Activated naive CD4-positive, alpha-beta T cell treated with anti-CD3 and anti-CD28 coated beads, Interleukin-2, amount 50 U/mL, for 24 hours (primary cell): Measurements from ENCODE around the gene TFF1.
A peak's percentile ranks its signal among the peaks of the same experiment; 100 is the strongest.

ENCODE experiments used
- H3K27ac Mint-ChIP-seq: one replicate; pipeline ENCODE4 v1.8.0; 2021; ENCODE audit warnings: mild to moderate bottlenecking, mixed read lengths
- H3K27me3 Mint-ChIP-seq: one replicate; pipeline ENCODE4 v1.8.0; 2021; ENCODE audit warnings: mixed read lengths
- H3K36me3 Mint-ChIP-seq: one replicate; pipeline ENCODE4 v1.8.0; 2021; ENCODE audit warnings: mixed read lengths
- H3K4me1 Mint-ChIP-seq: one replicate; pipeline ENCODE4 v1.8.0; 2021; ENCODE audit warnings: mixed read lengths
- H3K4me3 Mint-ChIP-seq: one replicate; pipeline ENCODE4 v1.8.0; 2021; ENCODE audit warnings: mild to moderate bottlenecking, mixed read lengths
- H3K9me3 Mint-ChIP-seq: one replicate; pipeline ENCODE4 v1.8.0; 2021; ENCODE audit warnings: mixed read lengths

The TFF1 gene

DNA sequence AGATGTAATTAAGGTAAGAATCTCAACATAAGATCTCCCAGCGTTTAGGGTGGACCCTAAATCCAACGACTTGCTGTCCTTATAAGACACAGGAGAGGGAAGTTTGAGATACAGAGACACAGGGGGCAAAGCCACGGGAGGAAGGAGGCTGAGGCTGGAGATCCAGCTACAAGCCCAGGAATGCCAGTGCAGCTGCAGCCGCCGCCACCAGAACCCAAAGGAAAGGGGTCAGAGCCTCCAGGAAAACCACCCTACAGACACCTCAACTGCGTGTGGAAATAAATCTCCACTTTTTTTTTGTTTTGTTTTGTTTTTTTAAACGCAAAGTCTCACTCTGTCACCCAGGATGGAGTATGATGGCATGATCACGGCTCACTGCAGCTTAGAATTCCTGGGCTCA is 12.1 kb upstream of the TFF1 start:
- peaks cover 8% of the 10 kb centered on the region for H3K4me1 Mint-ChIP-seq
- no peak overlapping the region for H3K4me3 Mint-ChIP-seq
- no peaks in the 10 kb centered on the region for H3K27me3 Mint-ChIP-seq
- H3K27ac Mint-ChIP-seq = peak overlapping the region; percentile 23
- H3K36me3 Mint-ChIP-seq = peaks cover 4% of the 10 kb centered on the region
- H3K9me3 Mint-ChIP-seq = no peaks in the 10 kb centered on the region

DNA sequence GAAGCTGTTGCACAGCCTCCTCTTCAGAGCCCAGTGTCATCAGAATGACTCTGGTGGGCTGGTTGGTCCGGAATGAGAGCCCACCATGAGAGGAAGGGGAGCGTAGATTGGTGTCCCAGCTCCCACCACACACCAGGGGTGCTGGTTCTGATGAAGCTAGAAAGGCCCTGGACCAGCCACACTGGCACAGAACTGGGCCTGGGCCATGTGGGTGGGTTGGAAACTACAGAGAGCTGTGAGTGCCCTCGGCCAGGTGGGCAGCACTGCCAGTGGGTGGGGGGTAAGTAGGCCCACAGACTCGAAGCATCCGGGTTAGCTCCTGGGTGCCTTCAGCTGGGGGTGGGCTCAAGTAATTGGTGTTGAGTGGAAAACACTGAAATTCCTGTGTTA is 11.6 kb upstream of the TFF1 start:
- H3K9me3 Mint-ChIP-seq = no peaks in the 10 kb centered on the region
- H3K36me3 Mint-ChIP-seq = peaks cover 4% of the 10 kb centered on the region
- peaks cover 11% of the 10 kb centered on the region for H3K4me1 Mint-ChIP-seq
- no peaks in the 10 kb centered on the region for H3K27me3 Mint-ChIP-seq
- H3K4me3 Mint-ChIP-seq = no peak overlapping the region
- H3K27ac Mint-ChIP-seq = no peak overlapping the region

DNA sequence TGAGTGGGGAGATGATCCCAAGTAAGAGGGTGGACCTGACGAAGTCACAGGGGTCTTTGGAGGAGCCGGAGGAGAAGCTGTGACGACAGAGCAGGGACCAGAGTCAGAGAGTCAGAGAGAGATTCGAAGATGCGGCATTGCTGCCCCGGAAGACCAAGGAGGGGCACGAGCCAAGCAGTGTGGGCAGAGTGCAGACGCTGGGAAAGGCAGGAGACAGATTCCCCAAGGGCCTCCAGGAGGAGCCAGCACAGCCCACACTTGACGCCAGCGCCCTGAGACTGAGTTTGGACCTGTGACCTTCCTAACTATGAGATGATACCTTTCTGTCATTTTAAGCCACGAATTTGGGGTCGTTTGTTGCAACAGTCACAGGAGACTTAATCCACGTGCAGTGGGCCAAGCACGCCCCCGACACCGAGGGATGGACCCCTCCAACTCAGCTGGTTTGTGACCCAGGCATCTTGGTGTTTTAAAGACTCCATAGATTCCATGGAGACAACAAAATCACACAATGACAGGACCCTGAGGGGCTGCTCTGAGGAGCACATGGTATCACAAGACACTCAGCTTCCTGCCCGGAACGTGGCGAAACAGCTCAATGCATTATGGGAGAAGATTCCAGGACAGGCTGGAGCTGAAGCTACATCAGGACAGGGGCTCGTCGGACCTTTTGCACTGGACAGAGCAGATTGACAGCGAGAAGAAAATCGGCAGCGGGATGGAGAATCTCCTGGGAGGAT is 11.0 kb upstream of the TFF1 start:
- no peak overlapping the region for H3K27ac Mint-ChIP-seq
- H3K9me3 Mint-ChIP-seq = no peaks in the 10 kb centered on the region
- no peak overlapping the region for H3K4me3 Mint-ChIP-seq
- peaks cover 8% of the 10 kb centered on the region for H3K4me1 Mint-ChIP-seq
- peaks cover 4% of the 10 kb centered on the region for H3K36me3 Mint-ChIP-seq
- H3K27me3 Mint-ChIP-seq = no peaks in the 10 kb centered on the region

GRCh38 chr21:42376338-42376982 is 10.1 kb upstream of the TFF1 start:
- H3K36me3 Mint-ChIP-seq = peaks cover under 1% of the 10 kb centered on the region
- no peak overlapping the region for H3K27ac Mint-ChIP-seq
- H3K4me3 Mint-ChIP-seq = no peak overlapping the region

GRCh38 chr21:42375966-42376337 is 9.6 kb upstream of the TFF1 start:
- H3K9me3 Mint-ChIP-seq = no peaks in the 10 kb centered on the region
- H3K27me3 Mint-ChIP-seq = no peaks in the 10 kb centered on the region
- H3K36me3 Mint-ChIP-seq = no peaks in the 10 kb centered on the region
- no peak overlapping the region for H3K27ac Mint-ChIP-seq
- H3K4me3 Mint-ChIP-seq = no peak overlapping the region
- peaks cover 8% of the 10 kb centered on the region for H3K4me1 Mint-ChIP-seq

More at GRCh38 chr21:42376338-42376982, 10.1 kb upstream of the TFF1 start:
- H3K4me1 Mint-ChIP-seq = peaks cover 8% of the 10 kb centered on the region
- no peaks in the 10 kb centered on the region for H3K27me3 Mint-ChIP-seq
- no peaks in the 10 kb centered on the region for H3K9me3 Mint-ChIP-seq

DNA sequence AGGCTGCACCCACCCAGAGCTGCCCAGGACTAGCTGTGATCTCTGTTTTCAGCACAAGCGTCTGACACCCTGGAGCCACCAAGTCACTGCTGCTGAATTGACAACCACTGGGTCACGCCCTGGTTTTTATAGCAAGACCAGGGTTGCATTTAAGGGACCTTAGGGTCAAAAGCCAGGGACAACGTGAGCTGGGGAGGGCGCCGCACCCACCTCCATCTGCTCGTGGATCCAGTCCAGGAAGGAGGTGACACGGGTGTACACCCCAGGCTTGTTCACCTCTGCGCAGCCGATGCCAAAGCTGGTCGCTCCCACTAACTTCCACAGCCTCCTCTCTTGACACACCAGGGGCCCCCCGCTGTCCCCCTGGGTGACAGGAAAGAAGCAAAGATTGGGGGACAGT is 9.2 kb upstream of the TFF1 start:
- H3K9me3 Mint-ChIP-seq = no peaks in the 10 kb centered on the region
- H3K4me1 Mint-ChIP-seq = peaks cover 8% of the 10 kb centered on the region
- H3K27ac Mint-ChIP-seq = no peak overlapping the region
- H3K36me3 Mint-ChIP-seq = no peaks in the 10 kb centered on the region
- no peak overlapping the region for H3K4me3 Mint-ChIP-seq
- no peaks in the 10 kb centered on the region for H3K27me3 Mint-ChIP-seq

DNA sequence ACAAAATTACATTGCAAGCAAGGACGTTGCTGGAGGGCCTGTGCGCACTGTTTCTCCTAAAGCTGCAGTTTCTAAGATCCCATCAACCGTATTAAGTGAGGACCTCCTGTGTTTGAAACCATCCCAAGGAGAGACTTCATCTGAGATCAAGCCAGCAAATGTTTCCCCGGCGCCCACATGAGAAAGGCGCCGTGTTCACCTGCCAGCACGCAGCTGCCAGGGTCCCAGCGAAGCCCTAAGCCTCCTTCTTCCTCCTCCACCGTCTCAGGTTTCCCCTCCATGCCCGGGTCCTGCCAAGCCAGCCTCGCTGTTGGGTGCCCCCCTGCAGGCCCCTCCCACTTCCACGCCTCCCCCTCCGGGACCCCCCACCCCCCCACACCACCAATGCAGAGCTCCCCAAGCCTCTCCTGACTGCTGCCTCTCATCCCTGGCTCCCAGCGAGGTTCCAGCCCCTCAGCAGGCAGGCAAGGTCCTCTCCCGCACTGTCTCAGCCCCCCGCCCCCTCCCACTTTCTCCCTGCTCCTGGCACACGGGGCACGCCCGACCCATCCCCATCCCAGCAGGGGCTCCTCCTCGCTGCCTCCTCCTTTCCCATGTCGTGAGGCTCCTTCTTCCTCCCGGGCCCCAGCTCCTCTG is 8.6 kb upstream of the TFF1 start:
- Mint-ChIP-seq H3K36me3 (no peaks in the 10 kb centered on the region), H3K4me3 (no peak overlapping the region), H3K9me3 (no peaks in the 10 kb centered on the region), H3K27me3 (no peaks in the 10 kb centered on the region), H3K27ac (no peak overlapping the region), H3K4me1 (peaks cover 8% of the 10 kb centered on the region)

DNA sequence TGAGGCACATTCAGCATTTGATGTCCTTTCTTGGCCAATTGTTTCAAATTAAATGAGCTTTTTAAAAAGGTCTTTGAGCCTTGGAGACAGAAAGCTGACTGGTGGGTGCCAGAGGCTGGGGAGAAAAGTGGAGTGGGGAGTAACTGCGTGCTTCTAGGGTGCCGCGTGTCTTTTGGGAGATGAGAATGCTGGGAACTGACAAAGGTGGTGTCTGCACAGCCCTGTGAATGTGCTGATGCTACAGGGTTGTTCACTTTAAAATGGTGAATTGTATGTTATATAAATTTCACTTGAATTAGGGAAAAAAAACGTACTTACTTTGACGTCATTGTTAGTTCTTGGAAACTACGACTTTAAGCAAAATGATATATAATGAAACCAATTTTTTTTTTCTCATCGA is 8.1 kb upstream of the TFF1 start:
- H3K27me3 Mint-ChIP-seq = no peaks in the 10 kb centered on the region
- no peak overlapping the region for H3K27ac Mint-ChIP-seq
- no peaks in the 10 kb centered on the region for H3K36me3 Mint-ChIP-seq
- H3K4me1 Mint-ChIP-seq = peaks cover 8% of the 10 kb centered on the region
- H3K4me3 Mint-ChIP-seq = no peak overlapping the region
- no peaks in the 10 kb centered on the region for H3K9me3 Mint-ChIP-seq

- Mint-ChIP-seq H3K36me3 (no peaks in the 10 kb centered on the region), H3K4me1 (peaks cover 8% of the 10 kb centered on the region), H3K4me3 (no peak overlapping the region), H3K27me3 (no peaks in the 10 kb centered on the region), H3K9me3 (no peaks in the 10 kb centered on the region), H3K27ac (no peak overlapping the region)
These were observed 7.6 kb upstream of the TFF1 start for GRCh38 chr21:42373908-42374455.

DNA sequence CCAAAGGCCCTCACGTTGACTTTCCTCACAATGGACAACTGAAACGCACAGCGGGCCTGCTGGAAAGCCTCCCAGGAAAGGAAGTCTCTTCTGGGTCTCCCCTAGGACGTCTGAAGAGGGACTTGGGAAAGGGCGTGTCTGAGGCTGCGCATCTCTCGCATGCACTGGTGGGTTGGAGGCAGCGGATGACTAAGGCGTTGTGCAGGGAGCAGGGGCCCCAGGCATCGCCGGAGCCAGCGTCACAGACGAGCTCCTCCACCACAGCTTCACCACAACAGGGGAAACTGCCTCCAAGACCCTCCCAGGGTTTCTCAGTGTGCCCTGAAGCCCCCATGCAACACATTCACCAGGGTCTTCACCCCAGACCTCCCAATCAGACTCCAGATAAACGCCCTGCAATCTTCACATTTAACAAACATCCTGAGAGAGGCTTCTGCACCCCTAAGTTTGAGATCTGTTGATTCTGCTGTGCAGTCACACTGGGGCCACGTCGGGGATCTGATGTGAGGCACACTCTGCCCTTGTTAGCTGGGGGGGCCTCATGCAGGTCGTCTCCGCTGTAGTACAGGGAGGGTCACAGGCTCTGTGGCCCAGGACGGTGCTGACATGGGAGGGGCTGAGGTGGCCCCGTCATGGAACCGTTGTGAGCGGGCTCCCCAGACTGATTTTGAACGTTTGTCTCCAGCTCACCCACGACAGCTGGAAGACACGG is 7.0 kb upstream of the TFF1 start:
- H3K36me3 Mint-ChIP-seq = no peaks in the 10 kb centered on the region
- H3K4me3 Mint-ChIP-seq = no peak overlapping the region
- no peak overlapping the region for H3K27ac Mint-ChIP-seq
- no peaks in the 10 kb centered on the region for H3K27me3 Mint-ChIP-seq
- no peaks in the 10 kb centered on the region for H3K9me3 Mint-ChIP-seq
- H3K4me1 Mint-ChIP-seq = peaks cover 8% of the 10 kb centered on the region

DNA sequence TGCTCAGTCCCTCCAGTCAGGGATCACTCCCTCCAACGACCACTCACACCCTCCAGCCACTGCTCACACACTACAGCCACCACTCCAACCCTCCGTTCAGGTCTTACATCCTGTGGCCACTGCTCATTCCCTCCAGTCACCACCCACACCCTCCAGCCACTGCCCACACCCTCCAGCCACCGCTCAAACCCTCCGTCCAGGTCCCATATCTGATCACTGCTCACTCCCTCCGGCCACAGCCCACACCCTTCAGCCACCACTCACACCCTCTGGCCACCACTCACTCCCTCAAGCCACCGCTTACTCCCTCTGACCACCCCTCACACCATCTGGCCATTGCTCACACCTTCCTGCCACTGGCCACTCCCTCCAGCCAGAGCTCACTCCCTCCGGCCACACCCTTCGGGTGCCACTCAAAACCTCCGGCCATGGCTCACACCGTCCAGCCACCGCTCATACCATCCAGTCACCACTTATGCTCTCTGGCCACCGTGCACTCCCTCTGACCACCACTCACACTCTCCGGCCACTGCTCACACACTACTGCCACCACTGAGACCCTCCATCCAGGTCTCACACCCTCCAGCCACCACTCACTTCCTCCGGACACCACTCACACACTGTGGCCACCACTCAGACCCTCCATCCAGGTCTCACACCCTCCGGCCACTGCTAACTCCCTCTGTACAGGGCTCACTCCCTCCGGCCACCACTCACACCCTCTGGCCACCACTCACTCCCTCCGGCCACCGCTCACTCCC is 4.7 kb upstream of the TFF1 start:
- Mint-ChIP-seq H3K27ac (peak overlapping the region; percentile 31), H3K4me3 (no peak overlapping the region), H3K9me3 (no peaks in the 10 kb centered on the region), H3K27me3 (no peaks in the 10 kb centered on the region), H3K36me3 (no peaks in the 10 kb centered on the region), H3K4me1 (peaks cover 8% of the 10 kb centered on the region)

- Mint-ChIP-seq H3K4me1 (peaks cover 8% of the 10 kb centered on the region), H3K4me3 (no peak overlapping the region), H3K27ac (no peak overlapping the region), H3K9me3 (no peaks in the 10 kb centered on the region), H3K36me3 (no peaks in the 10 kb centered on the region), H3K27me3 (no peaks in the 10 kb centered on the region)
These were observed 3.5 kb upstream of the TFF1 start for GRCh38 chr21:42369821-42370220.

DNA sequence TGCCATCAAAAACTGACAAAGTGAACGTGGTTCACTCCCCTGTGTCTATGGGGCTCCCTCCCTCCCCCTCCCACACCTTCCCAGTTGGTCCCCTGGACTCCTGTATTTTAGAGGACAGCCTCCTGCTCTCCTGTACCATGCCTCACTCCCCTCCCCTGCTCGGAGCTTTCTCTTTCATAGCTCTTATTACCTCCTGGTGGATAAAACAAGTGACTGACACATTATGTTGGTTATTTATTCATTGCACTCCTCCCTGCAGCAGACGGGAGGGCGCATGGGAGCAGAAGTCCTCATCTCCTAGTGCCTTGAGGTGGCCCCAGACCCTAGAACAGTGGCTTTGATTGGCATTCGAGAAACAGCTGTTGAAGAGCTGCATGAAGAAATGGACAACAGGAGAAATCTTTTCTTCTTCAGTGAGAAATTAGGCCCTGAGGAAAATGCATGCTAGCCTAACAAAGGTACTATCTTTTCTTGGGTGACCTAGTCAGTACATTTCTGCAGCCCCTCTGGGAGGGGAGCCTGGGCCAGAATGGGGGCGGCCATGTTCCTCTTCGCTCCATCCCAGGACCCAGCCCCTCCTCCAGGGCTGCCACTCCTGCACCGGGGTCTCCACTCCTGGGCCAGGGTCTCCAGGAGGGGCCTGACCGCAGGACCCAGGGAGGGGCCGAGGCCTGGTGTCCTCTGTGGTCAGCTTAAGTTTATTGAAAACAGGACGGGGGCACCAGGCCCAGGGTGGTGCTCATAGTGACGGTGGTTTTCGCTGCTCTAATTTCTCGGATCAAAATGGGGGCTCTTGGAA is 1.2 kb upstream of the TFF1 start:
- Mint-ChIP-seq H3K4me1 (peaks cover 3% of the 10 kb centered on the region), H3K9me3 (no peaks in the 10 kb centered on the region), H3K4me3 (no peak overlapping the region), H3K36me3 (no peaks in the 10 kb centered on the region), H3K27ac (no peak overlapping the region), H3K27me3 (no peaks in the 10 kb centered on the region)

GRCh38 chr21:42365770-42366169 is 565 bp downstream of the TFF1 start:
- H3K4me3 Mint-ChIP-seq = no peak overlapping the region
- no peak overlapping the region for H3K27ac Mint-ChIP-seq
- no peaks in the 10 kb centered on the region for H3K36me3 Mint-ChIP-seq
- peaks cover 3% of the 10 kb centered on the region for H3K4me1 Mint-ChIP-seq
- H3K9me3 Mint-ChIP-seq = no peaks in the 10 kb centered on the region
- no peaks in the 10 kb centered on the region for H3K27me3 Mint-ChIP-seq
